Mesendoderm (in vitro differentiated cells): ENCODE measurements around the gene MAP2K1. TPM values are rescaled to one million over a fixed set of nuclear protein-coding genes. Genes with fewer than 3 reads are reported as not detected.
"Not testable (repeated sequence)": the region's sequence is repeated elsewhere in the genome, so short reads cannot be mapped to it uniquely, and the experiment has no call there.

Experiments
- DNase-seq: peaks from one replicate; pipeline ENCODE4 v3.0.0; 2013
- H2AK5ac ChIP-seq: 2 replicates; pipeline ENCODE4 v1.6.1; 2013; ENCODE audit warnings: low read length, inconsistent platforms
- H2BK120ac ChIP-seq: 2 replicates; pipeline ENCODE4 v1.6.1; 2013; ENCODE audit warnings: low read depth, mild to moderate bottlenecking, low read length, moderate library complexity, mixed read lengths
- H2BK15ac ChIP-seq: replicated peaks from 2 replicates; pipeline ENCODE4 v1.6.1; 2013; ENCODE audit warnings: low read depth, mild to moderate bottlenecking, moderate library complexity
- H2BK5ac ChIP-seq: 2 replicates; pipeline ENCODE4 v1.6.1; 2013; ENCODE audit warnings: low read length, inconsistent platforms
- H3K18ac ChIP-seq: 2 replicates; pipeline ENCODE4 v1.6.1; 2013; ENCODE audit warnings: mild to moderate bottlenecking, low read length, mixed read lengths
- H3K23ac ChIP-seq: one replicate; pipeline ENCODE4 v1.6.1; 2013; ENCODE audit warnings: low read length
- H3K27ac ChIP-seq: 2 replicates; pipeline ENCODE4 v1.5.1; 2013; ENCODE audit warnings: low read depth, mild to moderate bottlenecking, inconsistent platforms, low read length, moderate library complexity
- H3K27me3 ChIP-seq: 2 replicates; pipeline ENCODE4 v1.6.1; 2013; ENCODE audit warnings: low read length, control low read depth, mild to moderate bottlenecking, inconsistent platforms; ENCODE audit not compliant: insufficient read depth, poor library complexity
- H3K36me3 ChIP-seq: 2 replicates; pipeline ENCODE4 v1.6.1; 2013; ENCODE audit warnings: low read length, inconsistent platforms; ENCODE audit not compliant: control insufficient read depth, insufficient read depth
- H3K4ac ChIP-seq: one replicate; pipeline ENCODE4 v1.6.1; 2013; ENCODE audit warnings: low read depth, mild to moderate bottlenecking, low read length, moderate library complexity
- H3K4me1 ChIP-seq: 2 replicates; pipeline ENCODE4 v1.6.1; 2013; ENCODE audit warnings: low read depth, low read length, inconsistent platforms; ENCODE audit not compliant: control insufficient read depth
- H3K4me2 ChIP-seq: 2 replicates; pipeline ENCODE4 v1.6.1; 2013; ENCODE audit warnings: low read length
- H3K4me3 ChIP-seq: 2 replicates; pipeline ENCODE4 v1.5.1; 2013; ENCODE audit warnings: mild to moderate bottlenecking, low read length
- H3K56ac ChIP-seq: one replicate; pipeline ENCODE4 v1.6.1; 2013; ENCODE audit warnings: low read length
- H3K79me1 ChIP-seq: 2 replicates; pipeline ENCODE4 v1.6.1; 2013; ENCODE audit warnings: low read length, inconsistent platforms
- H3K79me2 ChIP-seq: 2 replicates; pipeline ENCODE4 v1.6.1; 2013; ENCODE audit warnings: mild to moderate bottlenecking, low read length; ENCODE audit not compliant: control insufficient read depth, insufficient read depth
- H3K9ac ChIP-seq: 2 replicates; pipeline ENCODE4 v1.6.1; 2013; ENCODE audit warnings: low read length, inconsistent platforms
- H4K5ac ChIP-seq: one replicate; pipeline ENCODE4 v1.6.1; 2013; ENCODE audit warnings: low read length
- H4K8ac ChIP-seq: one replicate; pipeline ENCODE4 v1.6.1; 2013; ENCODE audit warnings: low read depth, mild to moderate bottlenecking, control low read depth, low read length, moderate library complexity
- WGBS: extraction: QIAGEN DNeasy Blood & Tissue Kit; methylation state at CpG from one replicate; pipeline ENCODE4 v1.1.7; 2013; ENCODE audit warnings: low lambda C conversion rate, missing lambda C conversion rate; ENCODE audit not compliant: insufficient coverage; ENCODE audit errors: extremely low coverage; 5-methylcytosine and 5-hydroxymethylcytosine counted together
- polyA plus RNA-seq, 2 experiments: library from polyadenylated mRNA; stranded (reverse); fragments of 200-250 nt; gene quantifications; one replicate each; pipeline ENCODE4 v1.2.3, GENCODE V29; 2013

Gene MAP2K1
- polyA plus RNA-seq (2013, experiment 1 of 2): 29.3 TPM
- polyA plus RNA-seq (2013, experiment 2 of 2): 29.3 TPM

DNA sequence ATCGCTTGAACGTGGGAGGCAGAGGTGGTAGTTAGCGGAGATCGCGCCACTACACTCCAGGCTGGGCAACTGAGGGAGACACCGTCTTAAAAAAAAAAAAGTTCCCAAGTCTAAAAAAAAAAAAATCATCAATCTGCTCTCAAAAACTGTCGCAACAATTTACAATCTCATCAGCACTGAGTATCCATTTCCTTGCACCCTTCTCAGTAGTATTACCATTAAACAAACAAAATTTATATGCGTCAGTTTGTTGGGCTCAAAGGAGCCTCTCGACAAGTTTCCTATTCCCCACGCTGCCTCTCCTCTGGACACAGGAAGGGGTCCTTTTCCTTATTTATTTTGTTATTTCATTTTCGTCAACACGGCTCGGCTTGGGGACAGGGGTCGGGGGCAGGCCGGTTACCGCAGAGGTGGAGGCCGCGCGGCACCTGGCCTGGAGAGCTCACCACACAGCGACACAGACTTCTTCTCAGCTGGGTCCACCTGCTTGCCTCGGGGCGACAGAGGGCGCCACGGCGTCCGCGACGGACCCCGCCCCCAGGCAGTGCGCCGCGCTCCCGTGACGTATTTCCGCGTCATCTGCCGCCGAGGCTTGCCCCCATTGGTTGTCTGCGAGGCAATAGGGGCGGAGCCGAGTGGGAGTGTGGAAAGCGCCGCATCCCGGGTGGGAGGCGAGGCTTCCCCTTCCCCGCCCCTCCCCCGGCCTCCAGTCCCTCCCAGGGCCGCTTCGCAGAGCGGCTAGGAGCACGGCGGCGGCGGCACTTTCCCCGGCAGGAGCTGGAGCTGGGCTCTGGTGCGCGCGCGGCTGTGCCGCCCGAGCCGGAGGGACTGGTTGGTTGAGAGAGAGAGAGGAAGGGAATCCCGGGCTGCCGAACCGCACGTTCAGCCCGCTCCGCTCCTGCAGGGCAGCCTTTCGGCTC lies at the start of gene MAP2K1:
Gene MAP2K1, plus strand, starts transcription at position 709 of the 920 bp plus-strand sequence. CDS start 436 bp downstream, outside the sequence.
- Histone ChIP-seq H3K56ac (peak within 1 kb of the TSS; percentile 97), H4K8ac (no peak within 1 kb of the TSS), H2BK15ac (no peak within 1 kb of the TSS), H3K79me2 (peaks cover 39% of the 10 kb centered on the region), H3K23ac (no peak within 1 kb of the TSS), H3K27me3 (no peaks in the 10 kb centered on the region), H3K4me1 (no peaks in the 10 kb centered on the region), H3K4me3 (peak within 1 kb of the TSS; percentile 71), H3K18ac (peak within 1 kb of the TSS; percentile 69), H3K79me1 (peaks cover 15% of the 10 kb centered on the region), H2BK120ac (no peak within 1 kb of the TSS), H3K9ac (peak within 1 kb of the TSS; percentile 86), H3K36me3 (no peaks in the 10 kb centered on the region), H3K27ac (peak within 1 kb of the TSS; percentile 60), H4K5ac (no peak within 1 kb of the TSS), H3K4me2 (peak within 1 kb of the TSS; percentile 78), H2BK5ac (no peak within 1 kb of the TSS), H2AK5ac (no peak within 1 kb of the TSS), H3K4ac (peak within 1 kb of the TSS; percentile 72)
- WGBS: no CpG with 5 or more reads among the region's 69 CpGs
- peak; percentile 97 for DNase-seq

DNA sequence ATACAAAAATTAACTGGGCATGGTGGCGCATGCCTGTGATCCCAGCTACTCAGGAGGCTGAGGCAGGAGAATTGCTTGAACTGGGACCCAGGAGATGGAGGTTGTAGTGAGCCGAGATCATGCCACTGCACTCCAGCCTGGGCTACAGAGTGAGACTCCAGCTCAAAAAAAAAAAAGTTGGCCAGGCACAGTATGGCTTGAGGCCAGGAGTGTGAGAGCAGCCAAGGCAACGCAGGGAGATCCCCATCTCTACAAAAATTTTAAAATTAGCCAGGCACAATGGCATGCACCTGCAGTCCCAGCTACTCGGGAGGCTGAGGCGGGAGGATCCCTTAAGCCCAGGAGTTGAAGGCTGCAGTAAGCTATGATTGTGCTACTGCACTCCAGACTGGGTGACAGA lies 38.2 kb upstream of the MAP2K1 start:
- not testable (repeated sequence) for H2BK5ac ChIP-seq, H3K23ac ChIP-seq, H3K27ac ChIP-seq, H3K4ac ChIP-seq, H3K4me2 ChIP-seq, H4K5ac ChIP-seq, H4K8ac ChIP-seq, H3K27me3 ChIP-seq, H3K36me3 ChIP-seq, H3K9ac ChIP-seq, H2BK15ac ChIP-seq, H3K4me3 ChIP-seq, DNase-seq, H2BK120ac ChIP-seq, H3K18ac ChIP-seq, H3K79me2 ChIP-seq, H2AK5ac ChIP-seq, H3K4me1 ChIP-seq, H3K56ac ChIP-seq, H3K79me1 ChIP-seq
- WGBS: no CpG with 5 or more reads among the region's 5 CpGs

DNA sequence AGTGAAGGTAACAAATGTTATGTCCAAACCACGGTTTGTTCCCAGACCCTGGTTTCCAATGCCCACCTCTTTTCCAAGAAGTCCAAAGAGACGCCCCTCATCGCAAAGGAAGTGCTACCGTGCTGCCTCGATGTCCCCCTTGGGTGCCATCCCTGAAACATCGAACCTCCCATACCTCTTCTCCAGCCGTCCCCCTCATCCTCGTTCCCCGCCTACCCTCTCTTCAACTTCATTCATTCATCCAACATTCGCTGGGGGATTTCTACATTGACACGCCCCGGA lies 30.7 kb upstream of the MAP2K1 start:
- H3K4ac ChIP-seq: peak overlapping the region; percentile 45
- H3K18ac ChIP-seq: no peak overlapping the region
- H3K56ac ChIP-seq: peak overlapping the region; percentile 99
- H2BK15ac ChIP-seq: no peak overlapping the region
- no peaks in the 10 kb centered on the region for H3K36me3 ChIP-seq
- no CpG with 5 or more reads among the region's 12 CpGs for WGBS
- no peak overlapping the region for H4K5ac ChIP-seq
- peak overlapping the region; percentile 67 for H3K4me3 ChIP-seq
- H2BK120ac ChIP-seq: no peak overlapping the region
- H3K4me2 ChIP-seq: peak overlapping the region; percentile 95
- peak overlapping the region; percentile 45 for H2BK5ac ChIP-seq
- no peak for DNase-seq
- peak overlapping the region; percentile 94 for H2AK5ac ChIP-seq
- peaks cover 7% of the 10 kb centered on the region for H3K79me2 ChIP-seq
- no peak overlapping the region for H4K8ac ChIP-seq
- peaks cover 3% of the 10 kb centered on the region for H3K4me1 ChIP-seq
- H3K27ac ChIP-seq: no peak overlapping the region
- H3K9ac ChIP-seq: peak overlapping the region; percentile 97
- peaks cover 8% of the 10 kb centered on the region for H3K79me1 ChIP-seq
- no peaks in the 10 kb centered on the region for H3K27me3 ChIP-seq
- peak overlapping the region; percentile 81 for H3K23ac ChIP-seq

DNA sequence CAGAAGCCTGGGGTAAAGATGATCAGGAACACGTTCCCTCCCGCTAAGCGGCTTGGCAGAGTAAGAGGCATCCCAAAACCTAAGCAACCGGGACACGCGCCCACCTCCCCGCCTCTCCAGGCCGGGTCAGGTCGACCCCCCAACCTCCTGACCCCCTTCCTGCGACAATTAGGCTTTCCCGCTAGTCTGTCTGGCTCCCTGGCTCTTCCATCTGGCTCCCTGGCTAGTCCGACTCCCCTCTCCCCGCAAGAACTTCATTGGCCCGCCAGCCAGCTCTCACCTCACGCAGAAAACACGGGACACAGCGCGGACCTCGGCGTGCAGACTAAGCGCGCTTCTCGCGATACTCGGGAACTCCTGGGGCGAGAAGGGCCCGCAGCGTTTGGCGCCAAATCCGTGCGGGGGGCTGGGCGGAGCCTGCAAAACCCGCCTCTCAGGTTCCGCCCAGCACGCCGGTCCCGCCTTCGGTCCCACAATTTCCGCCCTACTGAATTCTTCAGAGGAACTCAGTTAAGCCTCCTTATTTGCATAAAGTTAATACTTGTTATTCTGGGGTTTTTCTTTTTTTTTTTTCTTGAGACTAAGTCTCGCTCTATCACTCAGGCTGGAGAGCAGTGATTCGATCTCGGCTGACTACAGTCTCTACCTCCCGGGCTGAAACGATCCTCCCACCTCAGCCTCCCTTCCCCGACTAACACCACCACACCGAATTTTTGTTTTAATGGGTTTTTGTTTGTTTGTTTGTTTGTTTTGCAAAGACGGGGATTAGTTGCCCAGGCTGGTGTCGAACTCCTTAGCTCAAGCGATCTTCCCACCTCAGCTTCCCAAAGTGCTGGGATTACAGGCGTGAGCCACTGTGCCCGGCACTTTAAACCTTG lies 30.1 kb upstream of the MAP2K1 start, which contains the start of gene TIPIN:
Gene TIPIN, minus strand, starts transcription at position 327 of the 878 bp plus-strand sequence. CDS start 3,738 bp downstream, outside the sequence.
- Histone ChIP-seq H3K4ac (peak within 1 kb of the TSS; percentile 45), H3K9ac (peak within 1 kb of the TSS; percentile 97), H3K4me1 (peaks cover 3% of the 10 kb centered on the region), H2BK120ac (peak within 1 kb of the TSS; percentile 77), H4K5ac (peak within 1 kb of the TSS; percentile 91), H3K4me2 (peak within 1 kb of the TSS; percentile 95), H3K27me3 (no peaks in the 10 kb centered on the region), H2BK15ac (peak within 1 kb of the TSS; percentile 8), H3K4me3 (peak within 1 kb of the TSS; percentile 67), H3K27ac (peak within 1 kb of the TSS; percentile 51), H3K18ac (peak within 1 kb of the TSS; percentile 81), H3K36me3 (no peaks in the 10 kb centered on the region), H4K8ac (peak within 1 kb of the TSS; percentile 81), H2BK5ac (peak within 1 kb of the TSS; percentile 45), H3K23ac (peak within 1 kb of the TSS; percentile 81), H3K56ac (peak within 1 kb of the TSS; percentile 99), H2AK5ac (peak within 1 kb of the TSS; percentile 94), H3K79me1 (peaks cover 8% of the 10 kb centered on the region), H3K79me2 (peaks cover 7% of the 10 kb centered on the region)
- peak; percentile 98 for DNase-seq
- WGBS: no CpG with 5 or more reads among the region's 51 CpGs

DNA sequence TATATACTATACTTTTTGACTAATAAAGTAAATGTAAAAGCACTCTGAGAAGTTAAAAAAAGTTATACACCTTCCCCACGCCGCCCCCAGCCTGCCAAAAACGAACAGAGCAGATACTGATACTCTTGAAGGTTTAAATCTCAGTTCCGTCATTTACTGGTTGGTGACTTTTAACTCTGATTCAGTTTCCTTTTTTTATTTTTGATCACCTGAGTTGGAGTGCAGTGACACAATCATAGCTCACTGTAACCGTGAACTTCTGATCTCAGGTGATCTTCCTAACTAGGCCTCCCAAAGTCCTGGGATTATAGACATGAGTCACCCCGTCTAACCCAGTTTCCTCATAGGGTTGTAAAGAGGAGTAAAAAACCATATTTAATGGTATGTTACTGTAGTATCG lies 27.0 kb upstream of the MAP2K1 start:
- no CpG with 5 or more reads among the region's 7 CpGs for WGBS
- H3K9ac ChIP-seq: no peak overlapping the region
- no peak overlapping the region for H2BK120ac ChIP-seq
- peaks cover 7% of the 10 kb centered on the region for H3K79me1 ChIP-seq
- peaks cover 3% of the 10 kb centered on the region for H3K4me1 ChIP-seq
- no peak overlapping the region for H4K5ac ChIP-seq
- H3K4me2 ChIP-seq: no peak overlapping the region
- no peak for DNase-seq
- H3K18ac ChIP-seq: no peak overlapping the region
- H3K4me3 ChIP-seq: no peak overlapping the region
- H3K23ac ChIP-seq: no peak overlapping the region
- H3K36me3 ChIP-seq: no peaks in the 10 kb centered on the region
- H2AK5ac ChIP-seq: no peak overlapping the region
- no peak overlapping the region for H4K8ac ChIP-seq
- H2BK15ac ChIP-seq: no peak overlapping the region
- no peak overlapping the region for H2BK5ac ChIP-seq
- peaks cover 7% of the 10 kb centered on the region for H3K79me2 ChIP-seq
- H3K27me3 ChIP-seq: no peaks in the 10 kb centered on the region
- no peak overlapping the region for H3K4ac ChIP-seq
- H3K56ac ChIP-seq: no peak overlapping the region
- no peak overlapping the region for H3K27ac ChIP-seq
